HG03103 (cell line): ENCODE results near the gene PYDC1.
A peak's percentile ranks its signal among the peaks of the same experiment; 100 is the strongest.
"Not testable (repeated sequence)": the region's sequence is repeated elsewhere in the genome, so short reads cannot be mapped to it uniquely, and the experiment has no call there.

Experiments used
- ATAC-seq: cut with Tn5 transposase; IDR thresholded peaks from one replicate; pipeline ENCODE4 v1.9.1; 2021; ENCODE audit warnings: low read depth; ENCODE audit not compliant: unreplicated experiment

PYDC1 gene

GRCh38 chr16:31223044-31223443, 6.1 kb upstream of the PYDC1 start:
- ATAC-seq: no peak

DNA sequence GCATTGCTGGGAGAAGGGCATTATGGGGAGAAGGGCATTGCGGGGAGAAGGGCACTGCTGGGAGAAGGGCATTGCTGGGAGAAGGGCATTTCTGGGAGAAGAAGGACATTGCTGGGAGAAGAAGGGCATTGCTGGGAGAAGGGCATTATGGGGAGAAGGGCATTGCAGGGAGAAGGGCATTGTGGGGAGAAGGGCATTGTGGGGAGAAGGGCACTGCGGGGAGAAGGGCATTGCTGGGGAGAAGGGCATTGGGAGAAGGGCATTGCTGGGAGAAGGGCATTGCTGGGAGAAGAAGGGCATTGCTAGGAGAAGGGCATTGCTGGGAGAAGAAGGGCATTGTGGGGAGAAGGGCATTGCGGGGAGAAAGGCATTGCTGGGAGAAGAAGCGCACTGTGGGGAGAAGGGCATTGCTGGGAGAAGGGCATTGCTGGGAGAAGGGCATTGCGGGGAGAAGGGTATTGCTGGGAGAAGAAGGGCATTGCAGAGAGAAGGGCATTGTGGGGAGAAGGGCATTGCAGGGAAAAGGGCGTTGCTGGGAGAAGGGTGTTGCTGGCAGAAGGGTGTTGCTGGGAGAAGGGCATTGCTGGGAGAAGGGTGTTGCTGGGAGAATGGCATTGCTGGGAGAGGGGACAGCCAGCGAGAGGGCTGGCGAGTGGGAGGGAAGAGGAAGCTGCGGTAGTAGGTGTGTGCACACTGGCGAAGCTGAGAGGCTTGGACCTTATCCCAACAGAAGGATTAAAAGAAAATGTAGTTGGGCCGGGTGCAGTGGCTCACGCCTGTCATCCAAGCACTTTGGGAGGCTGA, 4.6 kb upstream of the PYDC1 start:
- ATAC-seq: no peak

- ATAC-seq: no peak
These were observed 2.3 kb upstream of the PYDC1 start for GRCh38 chr16:31219154-31219741.

DNA sequence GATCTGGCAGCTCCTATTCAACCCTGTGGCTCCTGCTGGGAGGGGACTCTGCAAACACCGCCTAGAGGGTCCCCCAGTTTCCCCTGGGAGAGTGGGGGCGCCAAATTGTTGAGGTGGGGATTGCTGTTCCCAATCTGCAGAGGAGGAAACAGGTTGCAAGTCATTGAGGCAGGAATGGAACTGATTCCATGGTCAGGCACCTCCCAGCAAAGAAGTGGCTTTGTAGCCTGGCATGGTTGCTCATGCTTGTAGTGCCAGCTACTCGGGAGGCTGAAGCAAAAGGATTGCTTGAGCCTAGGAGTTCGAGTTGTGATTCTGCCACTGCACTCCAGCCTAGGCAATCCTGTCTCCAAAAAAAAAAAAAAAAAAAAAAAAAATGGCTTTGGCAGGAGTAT, 198 bp upstream of the PYDC1 start:
- no peak for ATAC-seq

DNA sequence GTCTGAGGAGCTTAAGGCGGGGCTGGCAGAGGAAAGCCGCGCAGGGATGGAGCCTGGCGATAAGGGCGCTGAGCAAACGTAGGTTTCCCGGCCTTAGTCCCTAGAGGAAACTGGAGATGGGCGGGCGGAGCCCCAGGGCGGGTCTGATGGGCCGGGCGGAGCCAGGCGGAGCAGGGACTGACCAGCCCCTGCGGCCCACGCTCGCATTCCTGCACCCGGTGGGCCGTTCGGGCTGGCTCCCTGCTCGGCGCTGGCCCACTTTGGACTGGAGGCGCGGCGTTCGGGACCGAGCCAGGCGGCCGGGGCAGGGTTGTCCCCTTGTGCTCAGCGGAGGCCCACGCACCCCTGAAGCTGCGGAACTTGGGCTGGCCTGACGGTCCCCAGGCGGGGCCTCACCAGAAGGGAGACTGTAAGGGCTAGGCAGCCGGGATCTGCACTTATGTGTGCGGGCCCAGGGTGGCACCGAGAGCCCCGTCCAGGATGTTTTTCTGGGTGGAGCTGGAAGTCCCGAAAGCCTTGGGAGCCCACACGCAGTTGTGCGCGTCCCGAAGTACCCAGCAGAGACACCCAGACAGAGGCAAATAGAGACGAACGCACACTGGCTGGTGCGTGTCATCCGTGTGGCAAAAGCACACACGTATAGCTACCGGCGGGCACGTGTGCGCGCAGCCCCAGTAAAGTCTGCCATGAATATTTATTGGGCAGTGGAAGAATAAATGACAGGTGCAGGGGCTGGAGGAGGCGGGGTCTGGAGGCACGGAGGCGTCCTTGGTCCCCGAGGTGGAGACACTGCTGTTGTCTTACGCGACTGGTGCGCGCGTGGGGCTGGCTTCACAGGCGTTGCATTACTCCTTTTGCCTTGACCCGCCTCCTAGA, 1.4 kb downstream of the PYDC1 start:
- ATAC-seq: no peak

DNA sequence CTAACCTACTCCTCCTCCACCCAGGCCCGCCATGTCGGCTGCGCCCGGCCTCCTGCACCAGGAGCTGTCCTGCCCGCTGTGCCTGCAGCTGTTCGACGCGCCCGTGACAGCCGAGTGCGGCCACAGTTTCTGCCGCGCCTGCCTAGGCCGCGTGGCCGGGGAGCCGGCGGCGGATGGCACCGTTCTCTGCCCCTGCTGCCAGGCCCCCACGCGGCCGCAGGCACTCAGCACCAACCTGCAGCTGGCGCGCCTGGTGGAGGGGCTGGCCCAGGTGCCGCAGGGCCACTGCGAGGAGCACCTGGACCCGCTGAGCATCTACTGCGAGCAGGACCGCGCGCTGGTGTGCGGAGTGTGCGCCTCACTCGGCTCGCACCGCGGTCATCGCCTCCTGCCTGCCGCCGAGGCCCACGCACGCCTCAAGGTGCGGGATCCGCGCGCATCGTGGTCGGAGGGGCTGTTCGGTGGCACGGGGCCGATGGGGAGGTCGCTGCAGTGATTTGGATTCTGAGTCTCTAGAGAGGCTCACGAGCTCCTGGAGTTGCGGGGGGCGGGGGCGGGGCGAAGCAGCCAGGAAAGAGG, 2.1 kb downstream of the PYDC1 start:
- ATAC-seq: no peak

DNA sequence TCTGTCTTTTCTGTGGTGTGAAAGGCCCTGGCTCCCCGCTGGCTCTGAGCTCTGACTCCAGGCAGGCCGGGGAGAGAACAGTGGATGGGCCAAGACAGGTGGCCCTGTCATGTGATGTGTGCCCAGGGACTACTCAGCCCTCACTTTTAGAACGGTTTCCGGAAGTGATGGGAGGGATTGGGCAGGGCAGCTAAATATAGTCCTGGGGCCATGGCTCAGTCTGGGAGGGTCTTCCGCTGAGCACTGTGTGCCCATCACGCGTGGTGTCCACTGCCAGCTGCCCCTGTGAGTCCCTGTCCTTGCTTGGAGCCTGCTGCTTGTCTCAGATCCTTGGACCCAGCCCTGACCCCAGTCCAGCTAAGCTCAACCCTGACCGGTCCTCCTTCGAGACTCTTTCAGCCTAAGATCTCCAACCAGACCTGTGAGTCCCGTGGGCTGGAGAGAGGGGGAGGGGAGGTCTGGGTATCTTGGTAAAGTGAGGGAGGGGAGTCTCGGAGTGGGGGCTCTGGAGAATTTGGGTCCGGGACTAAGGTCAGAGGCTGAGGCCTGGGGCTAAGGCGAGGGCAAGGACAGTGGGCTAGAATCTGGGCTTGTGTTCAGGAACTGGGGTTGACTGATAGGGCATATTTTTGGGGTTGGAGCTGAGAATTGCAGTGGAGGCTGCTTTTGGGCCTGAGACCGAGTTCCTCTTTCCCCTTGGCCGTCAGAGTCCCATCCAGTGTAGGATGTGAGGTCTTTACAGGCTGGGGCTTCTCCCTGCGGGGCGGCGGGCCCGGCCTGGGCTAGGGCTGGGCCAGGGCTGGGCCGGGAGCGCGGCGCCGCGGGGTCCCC, 2.8 kb downstream of the PYDC1 start, which contains the start of gene TRIM72:
Gene TRIM72, plus strand, starts transcription at position 243 of the 831 bp plus-strand sequence. CDS start 620 bp downstream, outside the sequence.
- ATAC-seq: no peak

GRCh38 chr16:31213342-31213741, 3.6 kb downstream of the PYDC1 start:
- ATAC-seq: no peak

- ATAC-seq: no peak
These were observed 10.2 kb downstream of the PYDC1 start for GRCh38 chr16:31206776-31207175.

GRCh38 chr16:31204871-31205666, 11.9 kb downstream of the PYDC1 start:
- ATAC-seq: no peak

GRCh38 chr16:31202414-31203375, 14.2 kb downstream of the PYDC1 start, which contains the start of gene PYCARD:
TSS of gene PYCARD (minus strand) at chr16:31202760. CDS start at chr16:31202690, 70 bp downstream.
- peak; percentile 25 for ATAC-seq

DNA sequence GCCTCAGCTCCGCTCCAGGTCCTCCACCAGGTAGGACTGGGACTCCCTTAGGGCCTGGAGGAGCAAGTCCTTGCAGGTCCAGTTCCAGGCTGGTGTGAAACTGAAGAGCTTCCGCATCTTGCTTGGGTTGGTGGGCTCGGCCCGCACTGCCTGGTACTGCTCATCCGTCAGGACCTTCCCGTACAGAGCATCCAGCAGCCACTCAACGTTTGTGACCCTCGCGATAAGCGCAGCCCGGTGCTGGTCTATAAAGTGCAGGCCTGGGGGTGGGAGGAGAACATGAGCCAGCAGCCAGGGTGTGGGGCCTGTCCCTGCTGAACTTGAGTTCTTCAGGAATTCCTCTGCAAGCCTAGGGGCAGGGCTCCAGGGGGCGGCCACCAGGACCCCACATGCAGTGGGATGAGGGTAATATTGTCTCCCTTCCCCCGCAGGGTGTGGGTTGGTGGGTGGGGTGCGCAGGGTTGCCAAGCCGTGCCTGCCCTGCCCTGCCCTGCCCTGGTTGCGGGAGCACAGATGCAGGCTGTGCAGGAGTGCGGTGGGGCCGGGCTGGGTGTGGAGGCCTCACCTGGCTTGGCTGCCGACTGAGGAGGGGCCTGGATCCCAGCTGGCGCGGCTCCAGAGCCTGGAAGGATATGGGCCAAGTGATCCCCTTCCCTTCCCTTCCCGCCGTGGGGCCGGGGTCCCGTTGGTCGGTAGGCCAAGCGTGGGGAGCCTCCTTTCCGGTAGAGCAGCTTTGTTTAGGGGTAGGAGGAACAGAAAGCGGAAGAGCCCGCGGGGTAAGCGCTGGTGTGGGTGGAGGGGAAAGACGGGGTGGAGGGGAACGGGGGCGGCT, 15.1 kb downstream of the PYDC1 start:
- ATAC-seq: peak; percentile 65

DNA sequence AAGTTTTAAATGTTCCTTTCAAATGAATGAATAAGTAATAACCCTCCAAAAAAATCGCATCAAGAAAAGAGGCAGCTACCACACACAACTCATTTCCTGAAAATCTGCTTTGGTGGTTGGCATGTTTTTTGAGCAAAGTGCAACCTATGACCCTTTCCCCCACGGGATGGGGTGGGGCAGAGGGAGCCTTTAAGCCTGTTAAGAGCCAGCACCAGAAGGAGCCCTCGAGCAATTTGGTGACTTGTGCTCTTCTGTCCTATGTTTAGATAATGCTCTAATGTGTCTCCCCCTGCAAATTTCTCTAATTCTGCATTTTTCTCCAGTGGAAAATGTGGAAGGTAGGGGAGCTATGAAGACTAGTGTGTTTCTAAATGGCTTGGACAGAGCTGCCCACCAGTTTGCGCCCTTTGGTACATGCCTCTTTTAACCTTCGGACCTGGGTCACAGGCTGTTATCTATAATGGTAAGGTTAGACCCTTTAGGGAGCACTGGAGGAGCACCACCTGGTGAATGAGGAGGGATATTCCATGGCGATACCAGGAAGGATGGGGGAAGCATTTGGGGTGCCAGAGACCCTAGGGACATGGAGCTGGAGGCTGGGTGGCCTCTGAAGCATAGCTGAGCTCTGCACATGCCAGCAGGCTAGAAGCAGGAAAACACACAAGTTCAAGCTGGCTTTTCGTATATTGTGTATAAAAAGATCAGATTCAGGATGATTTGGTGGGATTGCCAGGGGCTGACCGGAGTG, 15.9 kb downstream of the PYDC1 start:
- ATAC-seq: no peak

DNA sequence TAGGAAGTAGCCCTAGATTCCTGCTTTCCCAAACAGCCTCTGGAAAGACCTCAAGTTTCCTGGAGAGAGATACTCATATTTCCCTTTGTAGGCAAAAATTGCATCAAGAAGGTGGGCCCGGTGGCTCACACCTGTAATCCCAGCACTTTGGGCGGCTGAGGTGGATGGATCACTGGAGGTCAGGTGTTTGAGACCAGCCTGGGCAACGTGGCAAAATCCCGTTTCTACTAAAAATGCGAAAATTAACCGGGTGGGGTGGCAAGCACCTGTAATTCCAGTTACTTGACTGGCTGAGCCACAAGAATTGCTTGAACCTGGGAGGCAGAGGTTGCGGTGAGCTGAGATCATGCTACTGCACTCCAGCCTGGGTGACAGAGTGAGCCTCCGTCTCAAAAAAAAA, 16.8 kb downstream of the PYDC1 start:
- ATAC-seq: not testable (repeated sequence)

DNA sequence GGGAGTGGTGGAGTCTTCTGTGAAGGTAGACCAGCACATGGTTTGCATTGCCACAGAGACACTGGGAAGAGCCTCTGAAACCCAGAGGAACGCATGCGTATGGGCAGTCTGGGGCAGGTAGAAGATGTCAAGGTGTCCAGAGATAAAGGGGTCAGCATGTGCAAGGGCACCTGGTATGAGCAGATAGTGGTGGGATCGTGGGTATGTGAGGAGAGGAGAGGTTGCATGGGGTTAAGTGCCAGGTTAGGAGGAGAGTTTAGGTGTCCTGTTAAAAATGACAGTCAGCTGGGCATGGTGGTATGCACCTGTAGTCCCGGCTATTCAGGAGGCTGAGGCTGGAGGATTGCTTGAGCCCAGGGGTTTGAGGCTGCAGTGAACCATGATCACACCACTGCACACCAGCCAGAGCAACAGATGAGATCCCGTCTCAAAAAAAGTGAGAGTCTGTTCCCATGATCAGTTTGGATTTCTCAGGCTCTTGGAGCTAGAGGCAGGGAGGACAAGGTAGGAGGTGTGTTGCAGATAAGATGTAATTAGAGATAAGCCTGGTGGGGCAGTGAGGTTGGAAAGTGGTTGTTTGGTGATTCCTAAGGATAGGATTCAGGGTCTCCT, 17.4 kb downstream of the PYDC1 start:
- no peak for ATAC-seq
